ENCODE results near the gene GBF1.

GBF1 gene

DNA sequence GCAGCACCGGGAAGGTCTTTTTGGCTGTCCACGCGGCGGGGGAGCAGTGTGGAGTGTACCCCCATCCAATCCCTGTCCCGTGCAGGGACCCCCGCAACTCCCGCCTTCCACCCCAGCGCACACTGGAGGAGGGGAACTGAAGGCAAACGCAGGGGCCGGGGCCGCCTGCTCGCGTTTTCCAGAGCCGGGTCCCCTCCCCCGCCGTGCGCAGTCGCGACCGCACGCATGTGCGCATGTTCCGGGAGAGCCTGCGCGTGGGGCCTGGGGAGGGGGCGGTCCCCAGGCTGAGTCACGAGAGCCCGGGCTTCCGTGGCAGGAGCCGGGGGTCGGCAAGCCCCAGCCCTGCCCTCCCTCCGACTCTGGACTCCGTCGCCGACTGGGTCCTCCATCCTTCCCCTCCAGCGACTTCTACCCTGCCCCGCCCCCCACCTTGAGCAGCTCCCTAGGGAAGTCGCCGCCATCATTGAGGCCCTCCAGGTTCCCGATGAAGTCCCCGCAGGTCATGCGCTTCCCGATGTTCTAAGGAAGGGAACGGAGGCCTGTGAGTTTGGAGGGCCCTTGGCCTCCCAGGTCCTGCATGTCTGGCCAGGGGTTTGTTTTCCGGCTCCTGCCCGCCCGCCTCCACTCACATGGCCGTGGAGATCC is 165.2 kb downstream of the GBF1 start:
- FAIRE-seq, result no peak

GRCh38 chr10:102411341-102412255 is 166.3 kb downstream of the GBF1 start:
- no peak for FAIRE-seq

- FAIRE-seq, result no peak
These were observed 167.0 kb downstream of the GBF1 start for GRCh38 chr10:102412293-102412692.

DNA sequence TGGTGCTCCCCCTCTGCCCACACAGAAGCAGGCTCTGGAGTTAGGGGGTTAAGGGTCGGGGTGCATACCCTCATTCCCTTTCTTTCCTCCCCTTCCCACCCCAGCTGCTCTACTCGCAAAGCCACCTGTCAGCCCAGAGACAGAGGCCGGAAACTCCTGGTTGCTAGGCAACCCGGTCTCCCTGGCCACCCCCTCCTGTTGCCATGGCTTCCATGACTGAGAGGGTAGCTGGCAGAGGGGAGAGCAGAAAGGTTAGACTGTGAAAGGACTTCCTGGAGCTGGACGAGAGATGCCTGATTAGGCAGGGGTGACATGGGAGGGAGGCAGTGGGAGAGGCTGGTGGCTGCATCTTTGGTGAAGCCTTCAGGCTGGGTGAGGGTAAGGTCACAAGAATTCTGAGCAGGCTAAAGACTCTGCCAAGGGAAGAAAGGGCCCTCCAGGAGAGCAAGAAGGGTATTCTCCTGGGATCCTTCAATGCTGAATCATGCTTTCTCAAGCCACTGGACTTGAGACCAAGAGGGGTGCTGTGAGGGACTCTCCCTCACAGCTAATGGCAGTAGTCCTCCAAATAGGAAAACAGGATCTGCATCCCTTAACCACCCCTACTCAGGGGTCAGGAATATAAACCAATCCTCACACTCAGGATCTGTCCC is 167.8 kb downstream of the GBF1 start:
- no peak for FAIRE-seq

GRCh38 chr10:102413806-102414561 is 168.7 kb downstream of the GBF1 start:
- FAIRE-seq, result no peak

GRCh38 chr10:102414749-102415148 is 169.4 kb downstream of the GBF1 start:
- no peak for FAIRE-seq

DNA sequence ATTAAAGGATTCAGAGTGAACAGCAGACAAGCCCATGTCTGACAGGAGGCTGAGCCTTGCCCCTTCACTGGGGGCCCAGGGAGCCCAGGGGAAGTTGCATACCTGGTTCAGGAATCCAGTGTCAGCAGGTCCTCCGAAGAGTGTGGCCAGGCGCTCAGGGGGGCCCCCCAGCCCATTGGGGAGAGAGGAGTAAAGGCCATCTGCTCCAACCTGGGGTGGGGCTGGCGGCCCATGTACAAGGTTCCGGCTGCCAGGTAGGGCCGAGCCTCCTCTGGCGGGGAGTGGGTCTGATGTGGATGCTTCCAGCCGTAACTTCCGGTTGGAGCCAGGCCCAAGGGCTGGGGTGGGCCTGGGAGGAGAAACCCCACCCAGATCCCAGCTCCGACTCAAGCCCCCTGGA is 171.0 kb downstream of the GBF1 start:
- FAIRE-seq, result no peak

DNA sequence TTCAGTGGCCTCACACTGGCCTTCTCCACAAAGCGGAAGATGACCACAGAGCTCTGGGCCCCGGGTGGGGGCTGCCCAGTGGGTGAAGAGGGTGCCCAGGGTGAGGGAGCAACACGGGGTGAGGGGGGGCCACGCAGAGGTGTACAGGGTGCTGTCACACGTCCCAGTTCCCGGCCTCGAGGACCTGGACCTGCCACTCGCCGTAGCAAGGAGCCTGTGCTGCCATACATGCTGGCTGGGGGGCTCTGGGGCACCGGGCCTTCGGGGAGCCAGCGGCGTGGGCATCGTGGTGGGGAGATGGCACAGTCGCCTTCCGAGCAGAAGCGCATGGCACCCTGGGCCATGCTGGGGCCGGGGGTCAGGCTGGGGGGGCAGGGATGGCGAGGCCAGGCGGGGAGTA is 171.4 kb downstream of the GBF1 start:
- no peak for FAIRE-seq

DNA sequence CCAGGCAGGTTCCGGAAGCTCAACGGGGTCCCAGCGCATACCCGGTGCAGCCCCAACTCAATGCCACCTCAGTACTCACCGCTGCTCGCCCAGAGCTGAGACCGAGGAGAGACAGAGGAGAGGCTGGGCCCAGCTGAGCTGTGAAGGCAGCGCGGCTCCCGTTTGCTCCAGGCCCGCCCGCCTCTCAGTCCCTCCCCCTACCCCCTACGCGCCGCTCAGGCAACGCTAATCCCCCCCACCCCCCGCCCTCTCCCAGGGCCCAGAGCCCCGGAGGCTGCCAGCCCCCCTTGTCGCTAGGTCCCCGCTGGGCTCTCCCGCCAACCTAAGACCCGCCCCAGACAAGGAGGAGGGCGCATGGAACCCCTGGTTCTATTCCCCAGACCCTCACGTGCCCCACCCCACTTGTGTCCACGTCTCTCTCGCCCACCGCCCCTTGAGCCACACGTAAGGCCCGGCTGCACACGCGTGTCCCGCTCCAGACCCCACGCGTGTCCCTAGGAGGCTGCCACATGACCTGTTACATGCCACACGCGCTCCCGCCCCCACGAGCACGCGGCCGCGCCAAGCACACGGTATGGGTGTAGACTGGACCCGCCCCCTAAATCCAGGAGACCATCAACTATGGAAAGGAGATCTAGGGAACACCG is 173.4 kb downstream of the GBF1 start, which contains the start of gene PSD:
PSD (minus strand) TSS at position 164 of the 647 bp plus-strand sequence. CDS start 1,747 bp downstream, outside the sequence.
- FAIRE-seq, result no peak

GRCh38 chr10:102419269-102420180 is 174.2 kb downstream of the GBF1 start:
- no peak for FAIRE-seq

DNA sequence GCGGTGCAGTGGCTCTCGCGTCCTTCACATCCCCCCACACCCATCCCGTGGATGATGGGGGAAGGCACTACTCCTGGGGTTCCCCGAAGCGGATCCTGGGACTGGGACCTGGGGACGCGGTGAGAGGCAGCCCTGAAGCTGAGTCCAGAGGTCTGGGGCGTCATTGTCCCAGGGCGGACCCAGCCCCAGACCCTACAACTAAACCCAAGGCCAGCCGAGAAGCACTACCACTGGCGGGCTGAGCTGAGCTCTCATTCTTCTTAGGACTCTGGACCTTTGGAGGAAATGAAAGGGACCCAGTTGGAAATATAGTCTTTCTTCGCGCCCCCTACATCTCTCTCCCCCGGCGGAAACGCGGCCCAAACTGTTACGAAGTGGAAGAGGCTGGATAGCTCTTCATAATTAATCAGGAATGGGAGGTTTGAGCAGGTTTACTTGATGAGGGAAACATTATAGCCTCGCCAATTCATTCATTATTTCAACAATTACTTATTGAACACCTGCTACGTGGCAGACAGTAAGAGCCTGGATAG is 174.9 kb downstream of the GBF1 start:
- FAIRE-seq, result no peak

DNA sequence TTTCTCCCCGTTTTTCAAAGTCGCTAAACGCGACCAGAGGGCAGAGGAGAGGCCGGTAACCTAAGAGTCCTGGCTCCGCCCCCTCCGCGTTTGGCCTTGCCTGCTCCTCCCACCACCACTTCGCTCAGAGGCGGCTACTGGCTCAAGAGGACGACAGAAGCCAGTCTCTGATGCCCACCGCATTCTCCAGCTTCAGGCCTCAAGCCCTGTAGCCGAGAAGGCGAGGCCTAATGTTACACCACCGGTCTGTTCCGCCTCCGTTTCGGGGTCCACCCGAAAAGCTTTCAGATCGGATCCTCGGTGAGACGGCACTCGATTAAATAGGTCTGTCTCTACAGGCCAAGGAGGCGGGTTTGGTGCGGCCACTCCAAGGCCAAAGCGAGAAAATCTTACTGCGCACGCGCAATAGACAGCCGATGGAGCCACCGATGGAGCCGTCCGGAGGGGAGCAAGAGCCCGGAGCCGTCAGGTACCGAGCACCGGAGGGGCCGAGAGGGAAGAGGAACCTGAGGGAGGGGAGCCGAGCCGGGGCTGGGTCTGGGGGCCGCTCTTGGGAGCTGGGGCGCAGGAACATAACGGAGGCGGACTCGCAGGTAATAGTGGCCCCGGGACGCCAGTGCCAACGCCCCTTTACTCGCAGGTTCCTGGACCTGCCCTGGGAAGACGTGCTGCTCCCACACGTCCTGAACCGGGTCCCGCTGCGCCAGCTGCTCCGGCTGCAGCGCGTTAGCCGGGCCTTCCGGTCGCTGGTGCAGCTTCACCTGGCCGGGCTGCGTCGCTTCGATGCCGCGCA is 175.6 kb downstream of the GBF1 start, which contains the start of gene FBXL15:
FBXL15 (plus strand) TSS at position 123 of the 793 bp plus-strand sequence; CDS start at position 417, 294 bp downstream.
- FAIRE-seq, result peak; percentile 89

DNA sequence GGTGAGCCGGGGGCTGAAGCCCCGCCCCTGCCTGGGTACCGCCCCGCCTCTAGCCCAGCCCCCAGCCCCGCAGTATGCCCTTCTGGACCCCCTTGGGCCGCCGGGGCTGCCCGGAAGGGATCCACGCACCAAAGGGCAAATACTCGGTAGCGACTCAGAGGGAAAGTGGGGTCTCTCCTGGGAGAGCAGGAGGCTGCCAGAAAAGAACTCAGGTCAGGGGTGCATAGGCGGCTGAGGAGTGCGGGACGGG is 176.1 kb downstream of the GBF1 start:
- no peak for FAIRE-seq

GRCh38 chr10:102421757-102422512 is 176.6 kb downstream of the GBF1 start:
- no peak for FAIRE-seq

GRCh38 chr10:102422545-102423129 is 177.3 kb downstream of the GBF1 start:
- no peak for FAIRE-seq

DNA sequence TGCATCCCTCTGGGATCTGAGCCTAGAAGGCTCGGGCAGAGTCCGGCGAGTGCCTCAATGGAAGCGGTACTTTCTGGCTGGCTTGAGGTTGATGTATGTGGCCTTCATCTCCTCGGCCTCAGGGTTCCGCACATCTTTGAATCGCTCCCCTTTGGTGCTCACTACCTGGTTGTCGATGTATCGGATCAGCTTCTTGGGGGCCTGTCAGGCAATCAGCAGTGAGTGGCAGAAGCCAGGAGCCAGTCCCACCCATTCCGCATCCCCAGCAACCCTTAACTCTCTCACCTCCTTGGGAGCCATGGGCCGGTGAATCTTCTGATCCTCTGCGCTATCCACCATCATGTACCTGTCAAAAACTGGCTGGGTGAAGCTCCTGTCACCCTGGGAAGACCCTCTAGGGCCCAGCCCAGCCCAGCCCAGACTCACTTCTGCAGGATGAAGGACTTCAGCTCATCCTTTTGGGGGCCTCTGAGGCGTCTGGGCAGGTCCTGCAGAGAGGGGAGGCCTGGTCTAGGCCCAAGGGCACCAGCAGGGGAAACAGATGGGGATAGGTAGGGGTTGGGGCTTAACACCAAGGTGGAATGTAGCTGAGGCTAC is 178.1 kb downstream of the GBF1 start:
- FAIRE-seq, result no peak

DNA sequence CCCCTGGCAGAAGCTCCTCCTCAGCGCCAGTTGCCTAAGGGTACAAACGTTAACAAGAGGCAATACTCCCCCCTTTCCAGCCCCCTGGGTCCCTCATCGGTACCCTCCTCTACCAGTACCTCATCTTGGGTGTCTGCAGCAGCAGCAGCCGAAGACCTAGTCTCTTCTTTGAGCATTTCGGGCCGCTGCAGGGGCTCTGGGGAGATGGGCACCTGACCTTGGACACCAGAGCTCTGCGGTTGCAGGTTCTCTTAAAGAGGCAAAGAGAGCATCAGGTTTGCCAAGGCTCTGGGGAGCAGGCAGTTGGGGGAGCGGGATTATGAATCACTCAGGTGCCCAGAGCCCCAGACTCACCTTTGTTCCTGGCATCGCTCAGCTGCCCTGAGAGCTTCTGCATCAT is 178.8 kb downstream of the GBF1 start:
- no peak for FAIRE-seq

DNA sequence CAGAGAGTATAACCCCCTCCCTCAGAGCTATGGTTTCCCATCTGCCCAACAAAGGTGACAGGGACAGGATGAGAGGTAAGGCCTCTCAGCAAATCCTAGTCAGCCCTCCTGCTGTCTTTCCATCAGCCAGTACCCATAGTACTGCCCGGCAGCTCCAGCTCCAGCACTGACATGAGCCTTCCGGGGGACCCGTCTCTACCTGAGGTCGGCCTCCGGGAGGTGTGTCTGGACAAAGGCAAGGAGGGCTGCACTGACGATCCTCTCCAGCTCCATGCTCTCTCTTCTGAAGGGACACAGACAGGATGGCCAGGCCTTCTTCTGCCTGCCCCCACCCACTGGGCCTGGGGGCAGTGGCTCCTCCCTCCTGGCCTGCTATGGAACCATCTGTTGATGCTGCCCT is 179.6 kb downstream of the GBF1 start:
- no peak for FAIRE-seq

GRCh38 chr10:102425444-102425843 is 180.1 kb downstream of the GBF1 start:
- no peak for FAIRE-seq

Data from A204.1 (cell line).